Caco-2 (cell line): Measurements from ENCODE around the gene PPP1R14B. TPM values are rescaled to one million over a fixed set of nuclear protein-coding genes. Genes with fewer than 3 reads are reported as not detected.

ENCODE experiments used
- BruUV-seq: library from RNA; stranded (reverse); fragments of 400-500 nt; replicated peaks from 2 replicates; lab custom pipeline; 2021; lab: Mats Ljungman, UMichigan
- CTCF ChIA-PET: fragments of 300-600 bp; sonication (Branson Sonifier 250); formaldehyde crosslinking; loops from one replicate; lab custom pipeline; 2022; ENCODE audit warnings: antibody characterized with exemption; lab: Charles Lee
- POLR2A ChIA-PET: fragments of 300-600 bp; sonication (Branson Sonifier 250); formaldehyde crosslinking; loops from one replicate; lab custom pipeline; 2022; ENCODE audit warnings: antibody characterized with exemption; lab: Charles Lee
- DNase-seq, 2 experiments: peaks; one replicate each; pipeline versions ENCODE4 v3.0.0 to v3.0.0-alpha.2; 2020 to 2022
- H3K27me3 ChIP-seq: replicated peaks from 2 replicates; pipeline ENCODE4 v1.6.0; 2011; ENCODE audit warnings: low read length; ENCODE audit not compliant: control insufficient read depth, insufficient read depth
- H3K36me3 ChIP-seq: 2 replicates; pipeline ENCODE4 v1.5.1; 2011; ENCODE audit warnings: low read length; ENCODE audit not compliant: control insufficient read depth, insufficient read depth
- H3K4me1 ChIP-seq: fragments of 250-450 bp; sonication (Bioruptor Pico); 2 replicates; pipeline ENCODE4 v1.5.1; 2020; ENCODE audit warnings: mild to moderate bottlenecking
- H3K4me3 ChIP-seq: 2 replicates; pipeline ENCODE4 v1.5.1; 2011; ENCODE audit warnings: low read depth, mild to moderate bottlenecking, control low read depth, low read length
- H3K9me3 ChIP-seq: fragments of 250-450 bp; sonication (Bioruptor Pico); 2 replicates; pipeline ENCODE4 v1.5.1; 2020; ENCODE audit warnings: mild to moderate bottlenecking, moderate library complexity
- H3K27ac Mint-ChIP-seq: one replicate; pipeline ENCODE4 v1.8.0; 2022; ENCODE audit warnings: mixed read lengths; ENCODE audit not compliant: unreplicated experiment
- H3K27me3 Mint-ChIP-seq: one replicate; pipeline ENCODE4 v1.8.0; 2022; ENCODE audit warnings: mixed read lengths; ENCODE audit not compliant: insufficient read depth, unreplicated experiment
- H3K36me3 Mint-ChIP-seq: one replicate; pipeline ENCODE4 v1.8.0; 2022; ENCODE audit warnings: mild to moderate bottlenecking, mixed read lengths; ENCODE audit not compliant: insufficient read depth, unreplicated experiment
- H3K4me1 Mint-ChIP-seq: one replicate; pipeline ENCODE4 v1.8.0; 2022; ENCODE audit warnings: low read depth, mixed read lengths; ENCODE audit not compliant: unreplicated experiment
- H3K4me3 Mint-ChIP-seq: one replicate; pipeline ENCODE4 v1.8.0; 2022; ENCODE audit warnings: mild to moderate bottlenecking, moderate library complexity, mixed read lengths; ENCODE audit not compliant: unreplicated experiment
- H3K9me3 Mint-ChIP-seq: one replicate; pipeline ENCODE4 v1.8.0; 2022; ENCODE audit warnings: mixed read lengths; ENCODE audit not compliant: unreplicated experiment
- CTCF ChIP-seq, 2 experiments: fragments of 200-600 bp in 1 of 2; IDR thresholded peaks; 1 replicate in 1 of 2; 2 replicates in 1 of 2; pipeline versions ENCODE4 v1.5.1 to v1.8.0; 2011 to 2022; ENCODE audit warnings: antibody characterized with exemption in 1 of 2, control low read depth in 1 of 2, inconsistent platforms in 1 of 2, low read depth in 1 of 2, low read length in 1 of 2, mild to moderate bottlenecking in 1 of 2, moderate library complexity in 1 of 2; ENCODE audit not compliant: insufficient read depth in 1 of 2, severe bottlenecking in 1 of 2, unreplicated experiment in 1 of 2
- intact Hi-C: fragments of 100-400 bp; cut with micrococcal nuclease; formaldehyde crosslinking; loops from one replicate; pipeline ENCODE4 v1.10.0; 2022; ENCODE audit not compliant: unreplicated experiment
- total RNA-seq: library from RNA; stranded (reverse); gene quantifications from 2 replicates; pipeline ENCODE4 v1.2.3, GENCODE V29; 2022

Gene PPP1R14B
- total RNA-seq, 1 experiment from 2014 or later = 162 TPM

- BruUV-seq = no TSS peak
- POLR2A ChIA-PET = interaction anchor here (0.7 to 2.1 kb wide), 2 partner anchors 32 to 42 kb away, joined by 3 to 8 read pairs; partner anchors contain the start of genes PRDX5 and TRMT112
- peak in 1 of 2 experiments; percentile 15 for TF ChIP-seq CTCF (IDR thresholded peaks at IDR 0.05; ENCODE audit: insufficient read depth in 1 of 2, low read depth in 1 of 2, low read length in 1 of 2, severe bottlenecking in 1 of 2, unreplicated experiment in 1 of 2)
- Mint-ChIP-seq H3K4me1 (peaks cover 13% of the 10 kb centered on the region), H3K27ac (peak overlapping the region; percentile 54), H3K36me3 (peaks cover 17% of the 10 kb centered on the region), H3K4me3 (peak overlapping the region; percentile 82), H3K27me3 (peaks cover 5% of the 10 kb centered on the region), H3K9me3 (no peaks in the 10 kb centered on the region)
- H3K36me3 ChIP-seq = no peaks in the 10 kb centered on the region; the same call in 1 of the 2 replicates
- H3K4me3 ChIP-seq = peak overlapping the region; percentile 74
- intact Hi-C loops = loop anchor here (2.0 kb wide), 1 partner anchor 19 kb away; the partner anchor contains the start of gene ESRRA
- DNase-seq = peak; percentile 41 to 49
- CTCF ChIA-PET = interaction anchor here (0.7 to 2.8 kb wide), 5 partner anchors 16 to 896 kb away, joined by 4 to 15 read pairs (median 8); no protein-coding TSS in a partner anchor
- H3K27me3 ChIP-seq = no peaks in the 10 kb centered on the region
- no peaks in the 10 kb centered on the region for H3K9me3 ChIP-seq
- H3K4me1 ChIP-seq = peaks cover 5% of the 10 kb centered on the region
Measured at GRCh38 chr11:64285885-64286800, 39.4 kb upstream of the PPP1R14B start.

- peaks cover 5% of the 10 kb centered on the region for H3K4me1 ChIP-seq
- Mint-ChIP-seq H3K9me3 (no peaks in the 10 kb centered on the region), H3K4me3 (peak within 1 kb of the TSS; percentile 82), H3K27ac (peak within 1 kb of the TSS; percentile 91), H3K36me3 (peaks cover 17% of the 10 kb centered on the region), H3K4me1 (peaks cover 14% of the 10 kb centered on the region), H3K27me3 (no peaks in the 10 kb centered on the region)
- H3K4me3 ChIP-seq = peak within 1 kb of the TSS; percentile 74
- TF ChIP-seq CTCF (IDR thresholded peaks at IDR 0.05; ENCODE audit: insufficient read depth in 1 of 2, low read depth in 1 of 2, low read length in 1 of 2, severe bottlenecking in 1 of 2, unreplicated experiment in 1 of 2) = no peak
- peak; percentile 83 to 90 for DNase-seq
- no peaks in the 10 kb centered on the region for H3K9me3 ChIP-seq
- TSS peak; percentile 92 for BruUV-seq
- CTCF ChIA-PET = interaction anchor here (0.7 to 2.8 kb wide), 6 partner anchors 15 to 409 kb away, joined by 4 to 15 read pairs (median 7); no protein-coding TSS in a partner anchor
- no peaks in the 10 kb centered on the region; the same call in 1 of the 2 replicates for H3K36me3 ChIP-seq
- intact Hi-C loops = loop anchor here (1.0 to 2.0 kb wide), 2 partner anchors 15 to 20 kb away; partner anchors contain the start of gene ESRRA
- no peaks in the 10 kb centered on the region for H3K27me3 ChIP-seq
- POLR2A ChIA-PET = interaction anchor here (0.7 to 2.1 kb wide), 6 partner anchors 14 to 70 kb away, joined by 3 to 10 read pairs (median 4); partner anchors contain the start of genes PRDX5 and TRMT112
Measured at GRCh38 chr11:64284962-64285884, 38.5 kb upstream of the PPP1R14B start, which contains the start of gene GPR137. Gene GPR137 (plus strand): TSS chr11:64285848. CDS start chr11:64286525, 677 bp downstream.
